Trophoblast cell (in vitro differentiated cells and primary cell): ENCODE data around the gene PNMA6E.

ENCODE experiments used
- DNase-seq, 2 donors: peaks; one replicate each; pipeline ENCODE4 v3.0.0-alpha.2; 2016
- H2AFZ ChIP-seq: 2 replicates; pipeline ENCODE4 v1.6.1; 2013; ENCODE audit warnings: low read length, moderate library complexity, mild to moderate bottlenecking; ENCODE audit not compliant: insufficient read depth, poor library complexity
- H2AK5ac ChIP-seq: 2 replicates; pipeline ENCODE4 v1.6.1; 2013; ENCODE audit warnings: mild to moderate bottlenecking, low read length
- H2BK120ac ChIP-seq: 2 replicates; pipeline ENCODE4 v1.6.1; 2013; ENCODE audit warnings: low read length, mild to moderate bottlenecking, moderate library complexity; ENCODE audit not compliant: insufficient read depth, poor library complexity
- H2BK12ac ChIP-seq: 2 replicates; pipeline ENCODE4 v1.6.1; 2013; ENCODE audit warnings: mild to moderate bottlenecking, low read length, moderate library complexity
- H2BK5ac ChIP-seq: 2 replicates; pipeline ENCODE4 v1.6.1; 2013; ENCODE audit warnings: low read length, low read depth, moderate library complexity, mild to moderate bottlenecking; ENCODE audit not compliant: poor library complexity
- H3K14ac ChIP-seq: 2 replicates; pipeline ENCODE4 v1.6.1; 2013; ENCODE audit warnings: mild to moderate bottlenecking, low read length
- H3K18ac ChIP-seq: 2 replicates; pipeline ENCODE4 v1.6.1; 2013; ENCODE audit warnings: mild to moderate bottlenecking, low read length
- H3K23ac ChIP-seq: 2 replicates; pipeline ENCODE4 v1.6.1; 2013; ENCODE audit warnings: low read length
- H3K27ac ChIP-seq: 2 replicates; pipeline ENCODE4 v1.5.1; 2013; ENCODE audit warnings: low read depth, mild to moderate bottlenecking, inconsistent platforms, low read length, moderate library complexity
- H3K27me3 ChIP-seq: 2 replicates; pipeline ENCODE4 v1.6.1; 2013; ENCODE audit warnings: inconsistent platforms, mild to moderate bottlenecking, low read length, moderate library complexity; ENCODE audit not compliant: insufficient read depth
- H3K36me3 ChIP-seq, 2 experiments: 1 replicate in 1 of 2; 2 replicates in 1 of 2; pipeline ENCODE4 v1.6.1; 2013; ENCODE audit warnings: low read length in 2 of 2, mild to moderate bottlenecking in 2 of 2, moderate library complexity in 1 of 2; ENCODE audit not compliant: insufficient read depth in 2 of 2, control insufficient read depth in 1 of 2
- H3K4ac ChIP-seq: 2 replicates; pipeline ENCODE4 v1.6.1; 2013; ENCODE audit warnings: low read depth, mild to moderate bottlenecking, low read length, moderate library complexity
- H3K4me1 ChIP-seq, 2 experiments: 1 replicate in 1 of 2; 2 replicates in 1 of 2; pipeline ENCODE4 v1.6.1; 2013; ENCODE audit warnings: low read length in 2 of 2, mild to moderate bottlenecking in 2 of 2, moderate library complexity in 1 of 2; ENCODE audit not compliant: insufficient read depth in 2 of 2, control insufficient read depth in 1 of 2
- H3K4me2 ChIP-seq: 2 replicates; pipeline ENCODE4 v1.6.1; 2013; ENCODE audit warnings: inconsistent platforms, mild to moderate bottlenecking, low read length, moderate library complexity
- H3K4me3 ChIP-seq: 2 replicates; pipeline ENCODE4 v1.5.1; 2013; ENCODE audit warnings: mild to moderate bottlenecking, low read depth, low read length, inconsistent platforms
- H3K79me1 ChIP-seq: one replicate; pipeline ENCODE4 v1.6.1; 2013; ENCODE audit warnings: low read length
- H3K79me2 ChIP-seq: 2 replicates; pipeline ENCODE4 v1.6.1; 2013; ENCODE audit warnings: low read length, mild to moderate bottlenecking; ENCODE audit not compliant: control insufficient read depth, insufficient read depth, poor library complexity
- H3K9ac ChIP-seq: 2 replicates; pipeline ENCODE4 v1.6.1; 2013; ENCODE audit warnings: mild to moderate bottlenecking, low read length
- H3K9me3 ChIP-seq: 2 replicates; pipeline ENCODE4 v1.6.1; 2013; ENCODE audit warnings: low read depth, mild to moderate bottlenecking, control low read depth, inconsistent platforms, low read length; ENCODE audit not compliant: insufficient read depth
- H4K12ac ChIP-seq: 2 replicates; pipeline ENCODE4 v1.6.1; 2013; ENCODE audit warnings: low read depth, mild to moderate bottlenecking, low read length, moderate library complexity
- H4K8ac ChIP-seq: 2 replicates; pipeline ENCODE4 v1.6.1; 2013; ENCODE audit warnings: low read depth, mild to moderate bottlenecking, low read length, moderate library complexity
- H4K91ac ChIP-seq: one replicate; pipeline ENCODE4 v1.6.1; 2013; ENCODE audit warnings: low read depth, mild to moderate bottlenecking, low read length, moderate library complexity
- WGBS: extraction: QIAGEN DNeasy Blood & Tissue Kit; methylation state at CpG from one replicate; pipeline ENCODE4 v1.1.7; 2013; ENCODE audit warnings: missing lambda C conversion rate; ENCODE audit not compliant: insufficient read length, insufficient coverage; ENCODE audit errors: extremely low coverage; 5-methylcytosine and 5-hydroxymethylcytosine counted together

Gene PNMA6E

GRCh38 chrX:153370293-153371055 lies 30.7 kb downstream of the PNMA6E start:
- H3K27ac ChIP-seq = no peak overlapping the region
- no peak overlapping the region for H3K4ac ChIP-seq
- no peak overlapping the region for H3K4me3 ChIP-seq
- no peaks in the 10 kb centered on the region for H3K79me1 ChIP-seq
- H2BK5ac ChIP-seq = no peak overlapping the region
- no peak overlapping the region for H4K12ac ChIP-seq
- no peaks in the 10 kb centered on the region for H3K36me3 ChIP-seq
- no peak overlapping the region for H4K8ac ChIP-seq
- H4K91ac ChIP-seq = no peak overlapping the region
- no peak overlapping the region for H3K9ac ChIP-seq
- no peak overlapping the region for H3K23ac ChIP-seq
- H3K79me2 ChIP-seq = no peaks in the 10 kb centered on the region
- H3K27me3 ChIP-seq = no peaks in the 10 kb centered on the region
- no peak overlapping the region for H2BK120ac ChIP-seq
- H3K14ac ChIP-seq = no peak overlapping the region
- no peak for DNase-seq
- H2AK5ac ChIP-seq = no peak overlapping the region
- H3K4me1 ChIP-seq = no peaks in the 10 kb centered on the region
- H3K4me2 ChIP-seq = no peak overlapping the region
- no peaks in the 10 kb centered on the region for H3K9me3 ChIP-seq
- no peak overlapping the region for H2BK12ac ChIP-seq
- no peak overlapping the region for H2AFZ ChIP-seq
- no CpG with 5 or more reads among the region's 8 CpGs for whole genome bisulfite sequencing
- no peak overlapping the region for H3K18ac ChIP-seq

GRCh38 chrX:153366878-153367538 lies 34.1 kb downstream of the PNMA6E start:
- H3K79me2 ChIP-seq = no peaks in the 10 kb centered on the region
- no peak overlapping the region for H3K27ac ChIP-seq
- no peak overlapping the region for H2BK12ac ChIP-seq
- no peak overlapping the region for H3K9ac ChIP-seq
- H3K9me3 ChIP-seq = no peaks in the 10 kb centered on the region
- H2AFZ ChIP-seq = no peak overlapping the region
- no peaks in the 10 kb centered on the region for H3K4me1 ChIP-seq
- H4K12ac ChIP-seq = no peak overlapping the region
- no peak overlapping the region for H4K8ac ChIP-seq
- no peak overlapping the region for H3K4ac ChIP-seq
- no peak for DNase-seq
- no CpG with 5 or more reads among the region's 5 CpGs for WGBS
- no peaks in the 10 kb centered on the region for H3K27me3 ChIP-seq
- H2AK5ac ChIP-seq = no peak overlapping the region
- H3K14ac ChIP-seq = no peak overlapping the region
- H3K18ac ChIP-seq = no peak overlapping the region
- no peak overlapping the region for H3K23ac ChIP-seq
- no peak overlapping the region for H4K91ac ChIP-seq
- H3K4me3 ChIP-seq = no peak overlapping the region
- no peaks in the 10 kb centered on the region for H3K36me3 ChIP-seq
- H3K79me1 ChIP-seq = no peaks in the 10 kb centered on the region
- no peak overlapping the region for H3K4me2 ChIP-seq
- no peak overlapping the region for H2BK120ac ChIP-seq
- H2BK5ac ChIP-seq = no peak overlapping the region

DNA sequence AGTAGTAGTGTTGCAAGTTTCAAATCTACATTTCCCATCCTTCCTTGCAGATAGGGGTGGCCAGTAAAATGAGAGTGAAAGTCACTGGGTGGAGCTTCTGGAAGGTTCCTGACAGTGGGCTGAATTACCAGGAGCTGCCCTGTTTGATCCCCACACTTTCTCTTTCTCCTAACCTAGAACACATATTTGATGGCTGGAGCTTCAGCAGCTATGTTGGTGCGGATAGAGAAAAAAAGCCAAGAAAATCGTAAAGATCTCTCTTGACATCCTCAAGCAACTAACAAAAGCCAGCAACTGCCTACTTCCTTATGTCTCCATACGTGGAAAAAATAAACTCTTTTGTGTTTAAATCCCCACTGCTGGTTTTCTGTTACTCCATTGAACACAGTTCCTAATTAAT lies 35.0 kb downstream of the PNMA6E start:
- Histone ChIP-seq H4K12ac (no peak overlapping the region), H4K91ac (no peak overlapping the region), H2AFZ (no peak overlapping the region), H3K79me1 (no peaks in the 10 kb centered on the region), H3K4ac (no peak overlapping the region), H3K18ac (no peak overlapping the region), H3K27ac (no peak overlapping the region), H3K36me3 (no peaks in the 10 kb centered on the region), H3K4me1 (no peaks in the 10 kb centered on the region), H3K9ac (no peak overlapping the region), H2BK12ac (no peak overlapping the region), H3K4me3 (no peak overlapping the region), H4K8ac (no peak overlapping the region), H3K27me3 (no peaks in the 10 kb centered on the region), H3K9me3 (no peaks in the 10 kb centered on the region), H3K79me2 (no peaks in the 10 kb centered on the region), H2BK120ac (no peak overlapping the region), H3K4me2 (no peak overlapping the region), H2BK5ac (no peak overlapping the region), H3K14ac (no peak overlapping the region), H2AK5ac (no peak overlapping the region), H3K23ac (no peak overlapping the region)
- no CpG with 5 or more reads among the region's 3 CpGs for WGBS
- DNase-seq = no peak

DNA sequence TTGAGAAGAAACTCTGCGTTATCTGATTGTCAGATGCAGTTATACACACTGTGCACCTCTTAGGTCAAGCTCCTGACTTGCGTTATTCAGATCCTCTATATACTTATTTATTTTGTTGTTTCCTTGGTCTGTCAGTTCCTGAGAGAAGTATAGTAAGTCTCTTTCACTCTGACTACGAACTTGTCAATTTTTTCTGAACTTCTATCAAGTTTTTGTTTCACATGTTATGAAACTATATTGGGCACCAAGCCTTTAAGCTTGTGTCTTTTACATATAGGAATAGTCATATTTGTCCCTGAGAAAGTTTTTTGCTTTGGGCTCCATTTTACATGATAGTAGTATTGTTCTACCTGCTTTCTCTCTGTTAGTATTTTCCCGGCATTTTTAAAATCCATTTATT lies 35.5 kb downstream of the PNMA6E start:
- H3K36me3 ChIP-seq = no peaks in the 10 kb centered on the region
- H3K18ac ChIP-seq = no peak overlapping the region

More for the DNA sequence above, 35.5 kb downstream of the PNMA6E start:
- Histone ChIP-seq H2BK12ac (no peak overlapping the region), H3K9ac (no peak overlapping the region), H3K23ac (no peak overlapping the region), H2BK5ac (no peak overlapping the region), H3K4me1 (no peaks in the 10 kb centered on the region), H3K79me2 (no peaks in the 10 kb centered on the region), H2BK120ac (no peak overlapping the region), H3K4ac (no peak overlapping the region), H3K27me3 (no peaks in the 10 kb centered on the region), H4K91ac (no peak overlapping the region), H4K12ac (no peak overlapping the region), H3K4me2 (no peak overlapping the region), H2AFZ (no peak overlapping the region), H3K79me1 (no peaks in the 10 kb centered on the region), H3K14ac (no peak overlapping the region), H2AK5ac (no peak overlapping the region), H3K4me3 (no peak overlapping the region), H3K27ac (no peak overlapping the region), H4K8ac (no peak overlapping the region), H3K9me3 (no peaks in the 10 kb centered on the region)
- WGBS = no CpG with 5 or more reads among the region's 4 CpGs
- no peak for DNase-seq
